Breast epithelium (tissue), 4 donors: Measurements from ENCODE around the gene CLDN15. TPM values are rescaled to one million over a fixed set of nuclear protein-coding genes. Genes with fewer than 3 reads are reported as not detected.

Experiments
- DNase-seq, 2 donors: peaks; one replicate each; pipeline ENCODE4 v3.0.0-alpha.2; 2019; ENCODE audit warnings: low spot score in 2 of 2
- H3K27ac ChIP-seq, 2 donors: fragments of 200-600 bp; sonication (generic) in 1 of 2; one replicate each; pipeline ENCODE4 v1.5.1; 2016 to 2019; ENCODE audit warnings: mild to moderate bottlenecking in 1 of 2
- H3K27me3 ChIP-seq, 2 donors: fragments of 200-600 bp; sonication (generic) in 1 of 2; one replicate each; pipeline versions ENCODE4 v1.5.1 to v1.6.0; 2017 to 2019; ENCODE audit warnings: control low read depth in 1 of 2, mild to moderate bottlenecking in 1 of 2
- H3K36me3 ChIP-seq: fragments of 200-600 bp; one replicate; pipeline ENCODE4 v1.5.1; 2019
- H3K4me1 ChIP-seq, 2 donors: fragments of 200-600 bp; sonication (generic); one replicate each; pipeline ENCODE4 v1.5.1; 2016 to 2019; ENCODE audit warnings: control low read depth in 1 of 2
- H3K4me3 ChIP-seq, 3 donors: fragments of 200-600 bp; sonication (generic); 1 replicate in 2 of 3; 2 replicates in 1 of 3; pipeline ENCODE4 v1.5.1; 2016 to 2019; ENCODE audit warnings: mild to moderate bottlenecking in 3 of 3, moderate library complexity in 2 of 3
- H3K9me3 ChIP-seq, 2 donors: fragments of 200-600 bp; sonication (generic) in 1 of 2; one replicate each; pipeline ENCODE4 v1.5.1; 2016 to 2019; ENCODE audit warnings: control low read depth in 1 of 2
- POLR2A ChIP-seq: fragments of 450-650 bp; IDR thresholded peaks from one replicate; pipeline ENCODE4 v1.6.1; 2016; ENCODE audit warnings: antibody characterized with exemption, mild to moderate bottlenecking, moderate library complexity
- POLR2AphosphoS5 ChIP-seq, 3 donors: sonication (generic); formaldehyde crosslinking; IDR thresholded peaks; one replicate each; pipeline ENCODE4 v1.6.1; 2017; ENCODE audit warnings: antibody characterized with exemption in 3 of 3
- intact Hi-C: fragments of 100-400 bp; cut with DNase I; formaldehyde crosslinking; loops from one replicate; pipeline ENCODE4 v1.15.1; 2023; ENCODE audit warnings: low total_unique reads
- total RNA-seq, 3 donors: library from RNA; depleted of rRNA; stranded (reverse); fragments of >200 nt; gene quantifications; one replicate each; pipeline ENCODE4 v1.1.0, GENCODE V29; 2016
- TF ChIP-seq, protein P1 (sequence below), 3 donors: fragments of 450-650 bp; IDR thresholded peaks; one replicate each; pipeline ENCODE4 v1.5.1; 2016 to 2017; ENCODE audit warnings: antibody characterized with exemption in 3 of 3, mild to moderate bottlenecking in 3 of 3, moderate library complexity in 3 of 3

Gene CLDN15
- total RNA-seq, 3 donors from 2014 or later, result 14.4 to 44.6 (median 17.1) TPM

- no peaks in the 10 kb centered on the region for H3K36me3 ChIP-seq
- no peaks in the 10 kb centered on the region for H3K9me3 ChIP-seq
- peak; percentile 91 to 94 for DNase-seq
- H3K27ac ChIP-seq, result peak within 1 kb of the TSS; percentile 94 to 98
- intact Hi-C loops, result no loop called here
- H3K4me1 ChIP-seq, result peaks cover 0 to 7% of the 10 kb centered on the region in 2 donors
- peak within 1 kb of the TSS; percentile 72 to 84 (median 73) for H3K4me3 ChIP-seq
- no peaks in the 10 kb centered on the region for H3K27me3 ChIP-seq
- peak; percentile 60 for TF ChIP-seq POLR2A
- TF ChIP-seq POLR2AphosphoS5 (IDR thresholded peaks at IDR 0.05), result peak; percentile 91 to 92 (median 92)
- TF ChIP-seq, protein P1, sequence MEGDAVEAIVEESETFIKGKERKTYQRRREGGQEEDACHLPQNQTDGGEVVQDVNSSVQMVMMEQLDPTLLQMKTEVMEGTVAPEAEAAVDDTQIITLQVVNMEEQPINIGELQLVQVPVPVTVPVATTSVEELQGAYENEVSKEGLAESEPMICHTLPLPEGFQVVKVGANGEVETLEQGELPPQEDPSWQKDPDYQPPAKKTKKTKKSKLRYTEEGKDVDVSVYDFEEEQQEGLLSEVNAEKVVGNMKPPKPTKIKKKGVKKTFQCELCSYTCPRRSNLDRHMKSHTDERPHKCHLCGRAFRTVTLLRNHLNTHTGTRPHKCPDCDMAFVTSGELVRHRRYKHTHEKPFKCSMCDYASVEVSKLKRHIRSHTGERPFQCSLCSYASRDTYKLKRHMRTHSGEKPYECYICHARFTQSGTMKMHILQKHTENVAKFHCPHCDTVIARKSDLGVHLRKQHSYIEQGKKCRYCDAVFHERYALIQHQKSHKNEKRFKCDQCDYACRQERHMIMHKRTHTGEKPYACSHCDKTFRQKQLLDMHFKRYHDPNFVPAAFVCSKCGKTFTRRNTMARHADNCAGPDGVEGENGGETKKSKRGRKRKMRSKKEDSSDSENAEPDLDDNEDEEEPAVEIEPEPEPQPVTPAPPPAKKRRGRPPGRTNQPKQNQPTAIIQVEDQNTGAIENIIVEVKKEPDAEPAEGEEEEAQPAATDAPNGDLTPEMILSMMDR (IDR thresholded peaks at IDR 0.05), result peak; percentile 1 to 94 (median 90)
Observed at GRCh38 chr7:101244375-101245146, 7.0 kb upstream of the CLDN15 start, which contains the start of gene FIS1. Gene FIS1 (minus strand): TSS chr7:101245081. CDS start chr7:101245004, 77 bp downstream.

DNA sequence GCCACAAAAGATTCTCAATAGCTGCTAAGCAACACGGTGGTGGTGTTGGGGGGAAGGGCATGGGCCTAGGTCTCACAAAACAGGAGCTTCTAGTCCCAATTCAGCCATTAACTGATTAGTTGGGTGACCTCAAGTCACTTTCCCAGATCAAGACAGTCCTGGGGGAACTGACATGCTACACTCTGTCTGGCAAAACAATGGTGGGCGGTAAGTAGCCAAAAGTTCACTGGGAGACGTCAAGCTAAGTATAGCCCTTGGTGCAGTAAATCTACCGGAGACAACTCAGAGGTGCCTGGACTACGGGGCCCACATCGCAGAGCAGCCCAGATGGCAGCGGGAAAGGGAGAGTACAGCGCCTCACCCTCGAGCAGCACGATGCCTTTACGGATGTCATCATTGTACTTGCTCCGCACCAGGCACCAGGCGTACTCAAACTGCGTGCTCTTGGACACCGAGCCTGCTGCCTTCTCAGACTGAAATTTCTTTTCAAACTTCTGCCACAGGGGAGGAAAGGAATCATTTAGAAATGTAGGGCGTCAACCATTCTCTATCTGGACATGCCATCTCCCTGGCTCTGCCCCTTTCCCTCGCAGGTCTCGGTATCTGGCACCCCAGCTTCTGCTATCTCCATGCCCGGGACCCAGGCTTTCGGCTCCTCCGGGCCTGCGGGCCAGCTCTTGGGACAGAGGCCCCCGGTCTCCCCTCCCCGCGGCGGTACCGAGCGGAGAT, 6.2 kb upstream of the CLDN15 start:
- DNase-seq, result no peak
- TF ChIP-seq, protein P1 (IDR thresholded peaks at IDR 0.05), result peak in 1 of 3 donors; percentile 94
- TF ChIP-seq POLR2A, result no peak
- Histone ChIP-seq H3K9me3 (no peaks in the 10 kb centered on the region), H3K4me1 (peaks cover 0 to 9% of the 10 kb centered on the region in 2 donors), H3K36me3 (no peaks in the 10 kb centered on the region), H3K27ac (peak overlapping the region; percentile 94 to 98), H3K4me3 (peak overlapping the region; percentile 72 to 84 (median 73)), H3K27me3 (no peaks in the 10 kb centered on the region)
- intact Hi-C loops, result no loop called here

DNA sequence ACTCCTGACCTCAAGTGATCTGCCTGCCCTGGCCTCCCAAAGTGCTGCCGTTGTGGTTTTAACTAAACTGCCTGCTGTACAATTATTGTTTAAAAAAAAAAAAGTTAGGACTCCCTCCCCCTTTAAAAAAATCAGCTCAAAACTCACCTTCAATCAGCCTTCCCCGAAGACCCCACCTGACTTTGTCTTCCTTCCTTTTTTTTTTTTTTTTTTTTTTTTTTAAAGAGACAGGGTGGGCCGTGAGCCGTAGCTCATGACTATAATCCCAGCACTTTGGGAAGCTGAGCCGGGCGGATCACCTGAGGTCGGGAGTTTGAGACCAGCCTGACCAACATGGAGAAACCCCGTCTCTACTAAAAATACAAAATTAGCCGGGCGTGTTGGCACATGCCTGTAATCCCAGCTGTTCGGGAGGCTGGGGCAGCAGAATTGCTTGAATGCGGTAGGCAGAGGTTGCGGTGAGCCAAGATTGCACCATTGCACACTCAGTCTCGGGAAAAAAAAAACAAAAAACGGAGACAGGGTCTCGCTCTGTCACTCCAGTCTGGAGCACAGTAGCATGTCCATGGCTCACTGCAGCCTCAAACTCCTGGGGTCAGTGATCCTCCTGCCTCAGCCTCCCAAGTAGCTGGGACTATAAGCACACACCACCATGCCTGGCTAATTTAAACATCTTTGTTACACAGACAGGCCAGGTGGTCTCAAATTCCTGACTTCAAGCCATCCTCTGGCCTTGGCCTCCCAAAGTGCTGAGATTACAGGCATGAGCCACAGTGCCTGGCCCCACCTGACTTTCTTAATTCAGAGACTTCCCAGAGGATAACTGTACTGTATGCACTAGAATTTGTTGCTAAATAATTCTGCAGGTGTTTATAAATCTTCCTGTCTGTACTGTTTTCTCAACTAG, 4.1 kb upstream of the CLDN15 start:
- no peaks in the 10 kb centered on the region for H3K27me3 ChIP-seq
- H3K9me3 ChIP-seq, result no peaks in the 10 kb centered on the region
- peak overlapping the region in 1 of 2 donors; percentile 93 for H3K27ac ChIP-seq
- no peak for TF ChIP-seq POLR2AphosphoS5 (IDR thresholded peaks at IDR 0.05)
- TF ChIP-seq POLR2A, result no peak
- TF ChIP-seq, protein P1 (IDR thresholded peaks at IDR 0.05), result no peak
- H3K36me3 ChIP-seq, result no peaks in the 10 kb centered on the region
- peaks cover 0 to 11% of the 10 kb centered on the region in 2 donors for H3K4me1 ChIP-seq
- no peak overlapping the region for H3K4me3 ChIP-seq
- no peak for DNase-seq
- intact Hi-C loops, result no loop called here

- TF ChIP-seq POLR2A, result no peak
- peak in 1 of 3 donors; percentile 46 for TF ChIP-seq POLR2AphosphoS5 (IDR thresholded peaks at IDR 0.05)
- DNase-seq, result no peak
- Histone ChIP-seq H3K4me3 (peak overlapping the region in 1 of 3 donors; percentile 10), H3K36me3 (no peaks in the 10 kb centered on the region), H3K9me3 (no peaks in the 10 kb centered on the region), H3K4me1 (peaks cover 0 to 11% of the 10 kb centered on the region in 2 donors), H3K27ac (peak overlapping the region; percentile 6 to 93), H3K27me3 (no peaks in the 10 kb centered on the region)
- intact Hi-C loops, result no loop called here
Observed at GRCh38 chr7:101241015-101241363, 3.4 kb upstream of the CLDN15 start.
